Natural killer cell treated with Interleukin-12 subunit alpha and Interleukin-12 subunit beta and Interleukin-15 and Interleukin-18, amount 100 ng/mL, for 72 hours (primary cell): Measurements from ENCODE around the gene RTF1. TPM values are rescaled to one million over a fixed set of nuclear protein-coding genes. Genes with fewer than 3 reads are reported as not detected.

Experiments used
- ATAC-seq, 2 donors: fragments of 150-1000 bp; cut with Tn5 transposase in 1 of 2; sonication (Bioruptor Pico), chemical (Tn5 transposase) in 1 of 2; 2 replicates each; pipeline ENCODE4 v1.10.0; 2021
- DNase-seq: peaks from one replicate; pipeline ENCODE4 v3.0.0; 2022; ENCODE audit warnings: low spot score
- H3K27ac Mint-ChIP-seq, 2 donors: 1 replicate in 1 of 2; 2 replicates in 1 of 2; pipeline ENCODE4 v1.8.0; 2022; ENCODE audit warnings: mixed read lengths in 2 of 2, mild to moderate bottlenecking in 1 of 2, moderate library complexity in 1 of 2
- H3K27me3 Mint-ChIP-seq, 2 donors: 1 replicate in 1 of 2; 2 replicates in 1 of 2; pipeline ENCODE4 v1.8.0; 2022; ENCODE audit warnings: mixed read lengths in 2 of 2
- H3K36me3 Mint-ChIP-seq: one replicate; pipeline ENCODE4 v1.8.0; 2022; ENCODE audit warnings: mixed read lengths
- H3K4me1 Mint-ChIP-seq, 2 donors: 1 replicate in 1 of 2; 2 replicates in 1 of 2; pipeline ENCODE4 v1.8.0; 2022; ENCODE audit warnings: low read depth in 2 of 2, mixed read lengths in 2 of 2, mild to moderate bottlenecking in 1 of 2
- H3K4me3 Mint-ChIP-seq: one replicate; pipeline ENCODE4 v1.8.0; 2022; ENCODE audit warnings: mixed read lengths
- H3K9me3 Mint-ChIP-seq: 2 replicates; pipeline ENCODE4 v1.8.0; 2022; ENCODE audit warnings: mixed read lengths
- total RNA-seq, 2 donors: library from RNA; stranded (reverse); gene quantifications; one replicate each; pipeline ENCODE4 v1.2.3, GENCODE V29; 2022

RTF1 gene
- total RNA-seq, 2 donors from 2014 or later: 34.2 to 38.1 TPM

DNA sequence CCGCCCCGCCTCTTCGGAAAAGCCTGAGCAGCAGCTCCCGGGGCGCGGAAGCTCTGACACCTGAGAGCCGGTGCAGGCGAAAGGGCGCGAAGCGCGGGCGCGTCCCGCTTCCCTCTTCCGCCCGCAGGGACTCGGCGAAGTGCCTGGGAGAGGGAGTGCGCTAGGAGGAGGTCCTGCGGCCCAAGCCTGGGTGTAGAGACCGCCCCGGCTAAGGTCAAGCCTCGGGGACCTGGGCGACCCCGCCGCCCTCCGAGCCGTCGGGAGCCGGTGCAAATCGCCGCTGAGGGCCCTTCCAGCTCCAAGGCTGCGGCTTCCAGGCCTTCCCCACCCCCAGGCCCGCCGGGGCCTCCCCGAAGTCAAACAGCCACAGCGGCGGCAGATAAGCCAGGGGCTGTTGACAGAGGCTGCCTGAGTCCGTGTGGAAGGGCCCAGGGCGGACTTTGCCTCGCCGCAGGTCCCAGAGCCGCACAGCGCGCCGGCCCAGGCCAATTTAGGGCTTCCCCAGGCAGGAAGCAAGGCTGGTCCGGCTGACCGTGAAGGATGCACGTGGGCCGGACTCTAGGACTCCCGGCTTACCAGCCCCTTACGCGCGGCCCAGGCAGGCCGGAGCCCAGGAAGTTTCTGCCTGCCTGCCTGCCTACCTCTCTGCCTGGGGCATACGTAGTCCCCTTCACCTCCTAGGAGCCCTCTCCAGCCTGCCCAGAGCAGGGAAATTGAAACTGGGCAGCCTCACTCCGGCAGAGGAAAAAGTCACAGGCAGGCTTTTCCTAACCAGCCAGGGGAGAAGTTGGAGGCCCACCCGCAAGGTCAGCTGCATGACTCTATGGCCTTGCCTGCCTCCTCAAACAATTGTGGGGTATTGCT is 79.1 kb downstream of the RTF1 start:
- Mint-ChIP-seq H3K9me3 (no peaks in the 10 kb centered on the region), H3K36me3 (no peaks in the 10 kb centered on the region), H3K27me3 (peaks cover 43 to 45% of the 10 kb centered on the region in 2 donors), H3K27ac (no peak overlapping the region), H3K4me1 (peaks cover 14 to 16% of the 10 kb centered on the region in 2 donors), H3K4me3 (no peak overlapping the region)
- ATAC-seq (no peak), DNase-seq (no peak)

GRCh38 chr15:41498657-41499056 is 81.8 kb downstream of the RTF1 start:
- Mint-ChIP-seq H3K27ac (no peak overlapping the region), H3K9me3 (no peaks in the 10 kb centered on the region), H3K27me3 (peaks cover 23 to 34% of the 10 kb centered on the region in 2 donors), H3K36me3 (no peaks in the 10 kb centered on the region), H3K4me1 (peaks cover 0 to 11% of the 10 kb centered on the region in 2 donors), H3K4me3 (no peak overlapping the region)
- DNase-seq (peak; percentile 20), ATAC-seq (no peak)

DNA sequence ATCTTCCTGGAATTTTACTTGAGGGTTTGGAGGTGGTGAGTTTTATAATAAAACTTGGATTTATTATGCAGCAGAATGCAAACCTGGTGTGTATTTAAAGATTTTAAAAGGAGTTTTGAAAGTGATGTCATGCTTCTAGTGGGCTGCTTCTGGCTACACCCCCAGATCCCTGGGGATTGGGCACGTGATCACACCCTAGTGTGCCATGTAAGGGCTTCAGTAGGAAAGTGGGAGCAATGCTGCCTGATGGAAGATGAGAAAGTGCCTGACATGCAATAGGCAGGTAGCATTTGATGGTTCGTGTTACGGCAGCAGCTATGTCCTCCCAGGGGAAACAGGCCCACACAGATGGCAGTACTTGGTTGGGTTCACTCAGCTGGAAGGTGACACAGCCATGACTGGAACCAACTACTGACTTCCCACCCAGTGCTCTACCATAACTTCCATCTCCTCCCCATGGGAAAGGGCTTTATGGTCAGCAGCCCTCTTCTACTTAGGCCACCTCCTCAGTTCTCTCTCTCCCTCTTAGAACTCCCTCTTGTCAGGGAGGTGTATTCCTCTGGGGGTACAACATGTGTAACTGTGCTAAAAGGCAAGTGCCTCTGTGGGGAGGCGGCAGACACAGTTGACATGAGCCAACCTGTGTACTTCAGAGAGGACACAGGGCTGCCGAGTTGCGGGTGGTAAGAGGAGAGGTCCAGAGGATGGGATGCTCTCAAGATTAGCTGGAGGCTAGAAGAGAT is 82.4 kb downstream of the RTF1 start:
- H3K27ac Mint-ChIP-seq: no peak overlapping the region
- H3K9me3 Mint-ChIP-seq: no peaks in the 10 kb centered on the region
- no peak for ATAC-seq
- H3K27me3 Mint-ChIP-seq: peaks cover 23 to 34% of the 10 kb centered on the region in 2 donors
- no peak overlapping the region for H3K4me3 Mint-ChIP-seq
- peaks cover 0 to 11% of the 10 kb centered on the region in 2 donors for H3K4me1 Mint-ChIP-seq
- DNase-seq: peak; percentile 8
- H3K36me3 Mint-ChIP-seq: no peaks in the 10 kb centered on the region

- Mint-ChIP-seq H3K9me3 (no peaks in the 10 kb centered on the region), H3K27ac (no peak overlapping the region), H3K36me3 (no peaks in the 10 kb centered on the region), H3K4me3 (peak overlapping the region; percentile 62), H3K4me1 (peaks cover 0 to 11% of the 10 kb centered on the region in 2 donors), H3K27me3 (peaks cover 23 to 33% of the 10 kb centered on the region in 2 donors)
- peak in 1 of 2 donors; percentile 40 for ATAC-seq
- peak; percentile 26 for DNase-seq
Observed at GRCh38 chr15:41501191-41501917, 84.5 kb downstream of the RTF1 start.

GRCh38 chr15:41501931-41502794 is 85.3 kb downstream of the RTF1 start:
- Mint-ChIP-seq H3K4me3 (peak overlapping the region; percentile 52), H3K4me1 (peaks cover 0 to 11% of the 10 kb centered on the region in 2 donors), H3K27me3 (peaks cover 14 to 24% of the 10 kb centered on the region in 2 donors), H3K9me3 (no peaks in the 10 kb centered on the region), H3K27ac (no peak overlapping the region), H3K36me3 (no peaks in the 10 kb centered on the region)
- ATAC-seq (peak; percentile 54 to 60), DNase-seq (no peak)

GRCh38 chr15:41502795-41503668 is 86.1 kb downstream of the RTF1 start:
- peak overlapping the region; percentile 52 for H3K4me3 Mint-ChIP-seq

GRCh38 chr15:41503669-41504010 is 86.7 kb downstream of the RTF1 start:
- H3K4me3 Mint-ChIP-seq: peak overlapping the region; percentile 12
- H3K27me3 Mint-ChIP-seq: peaks cover 7 to 17% of the 10 kb centered on the region in 2 donors
- no peaks in the 10 kb centered on the region for H3K36me3 Mint-ChIP-seq
- ATAC-seq (no peak), DNase-seq (no peak)
- H3K4me1 Mint-ChIP-seq: peaks cover 0 to 11% of the 10 kb centered on the region in 2 donors
- no peaks in the 10 kb centered on the region for H3K9me3 Mint-ChIP-seq
- H3K27ac Mint-ChIP-seq: no peak overlapping the region

More at GRCh38 chr15:41502795-41503668, 86.1 kb downstream of the RTF1 start:
- H3K9me3 Mint-ChIP-seq: no peaks in the 10 kb centered on the region
- no peaks in the 10 kb centered on the region for H3K36me3 Mint-ChIP-seq
- no peak overlapping the region for H3K27ac Mint-ChIP-seq
- H3K27me3 Mint-ChIP-seq: peaks cover 12 to 21% of the 10 kb centered on the region in 2 donors
- no peak for DNase-seq
- ATAC-seq: peak; percentile 36 to 37
- peaks cover 0 to 11% of the 10 kb centered on the region in 2 donors for H3K4me1 Mint-ChIP-seq

DNA sequence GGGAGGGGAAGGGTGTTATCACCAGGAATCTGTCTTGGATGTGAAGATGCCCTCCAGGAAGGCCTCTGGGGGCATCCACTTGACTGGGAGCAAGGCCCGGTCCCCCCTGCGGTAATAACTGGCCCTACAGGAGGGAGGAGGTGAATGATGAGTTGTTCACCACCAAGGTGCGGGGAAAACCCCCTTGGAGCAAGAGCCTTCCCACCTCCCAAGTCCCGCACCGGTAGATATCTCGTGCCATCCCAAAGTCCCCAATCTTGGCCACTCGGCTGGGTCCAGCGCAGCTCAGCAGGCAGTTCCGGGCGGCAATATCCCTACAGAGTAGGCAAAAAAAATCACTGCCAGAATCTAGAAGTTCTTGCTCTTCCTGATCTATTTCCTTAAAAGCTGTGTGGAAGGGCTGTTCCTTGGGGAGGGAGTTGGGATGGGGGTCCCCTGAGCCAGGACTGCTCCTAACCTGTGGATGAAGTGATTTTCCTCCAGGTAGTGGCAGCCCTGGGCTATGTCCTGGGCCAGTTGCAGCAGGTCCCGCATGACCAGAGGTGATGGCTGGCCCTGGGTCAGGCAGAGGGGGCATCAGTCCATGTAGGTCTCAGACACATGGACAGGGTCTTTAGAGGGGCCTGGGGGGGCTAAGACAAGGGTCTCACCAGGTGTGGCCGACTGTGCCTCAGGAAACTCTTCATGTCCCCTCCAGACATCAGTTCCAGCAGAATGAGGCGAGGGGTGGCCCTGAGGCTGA is 88.0 kb downstream of the RTF1 start:
- H3K27ac Mint-ChIP-seq: no peak overlapping the region
- H3K27me3 Mint-ChIP-seq: peaks cover 0 to 7% of the 10 kb centered on the region in 2 donors
- ATAC-seq (no peak), DNase-seq (no peak)
- peaks cover 0 to 11% of the 10 kb centered on the region in 2 donors for H3K4me1 Mint-ChIP-seq
- no peaks in the 10 kb centered on the region for H3K9me3 Mint-ChIP-seq
- no peaks in the 10 kb centered on the region for H3K36me3 Mint-ChIP-seq
- no peak overlapping the region for H3K4me3 Mint-ChIP-seq

DNA sequence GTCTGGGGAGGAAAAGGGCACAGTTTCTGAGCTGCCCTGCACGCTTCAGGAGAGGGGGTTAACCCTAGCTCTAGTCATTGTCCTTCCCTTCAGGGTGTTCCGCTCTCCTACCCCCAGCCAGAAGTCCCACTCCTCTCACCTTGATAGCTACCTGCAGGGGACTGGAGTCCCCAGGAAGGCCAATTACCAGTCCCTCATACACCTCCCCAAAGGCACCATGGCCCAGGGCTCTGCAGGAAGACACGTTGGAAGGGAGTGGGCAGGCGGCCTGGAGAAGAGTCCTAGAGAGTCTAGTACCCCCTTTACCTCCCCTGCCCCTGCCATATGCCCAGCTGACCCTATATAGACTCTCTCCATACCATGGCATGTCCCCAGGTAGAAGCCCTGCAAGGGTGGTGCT is 88.9 kb downstream of the RTF1 start:
- Mint-ChIP-seq H3K9me3 (no peaks in the 10 kb centered on the region), H3K4me3 (no peak overlapping the region), H3K27me3 (peaks cover 0 to 7% of the 10 kb centered on the region in 2 donors), H3K27ac (no peak overlapping the region), H3K36me3 (no peaks in the 10 kb centered on the region), H3K4me1 (peaks cover 0 to 11% of the 10 kb centered on the region in 2 donors)
- ATAC-seq: no peak
- no peak for DNase-seq

DNA sequence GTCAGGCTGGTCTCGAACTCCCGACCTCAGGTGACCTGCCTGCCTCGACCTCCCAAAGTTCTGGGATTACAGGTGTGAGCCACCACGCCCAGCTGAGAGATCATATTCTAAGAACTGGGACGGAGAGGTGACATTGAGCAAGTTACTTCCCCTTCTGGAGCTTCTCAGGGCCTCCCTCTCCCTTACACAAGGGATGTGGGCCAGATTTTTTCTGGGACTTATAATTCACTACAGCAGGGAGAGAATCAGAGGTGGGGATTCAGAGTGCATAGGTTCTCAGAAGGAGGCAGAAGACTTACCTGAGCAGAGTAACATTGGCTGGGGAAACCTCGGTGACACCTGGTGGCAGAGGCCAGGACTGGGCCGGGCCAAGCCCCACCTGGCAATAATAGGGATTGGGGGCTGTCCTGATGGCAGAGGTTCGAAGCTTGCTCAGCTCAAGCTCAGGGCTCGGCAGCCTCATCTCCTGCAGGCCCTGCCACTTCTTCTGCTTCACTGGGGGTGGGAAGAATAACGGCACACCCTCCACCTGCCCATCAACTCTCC is 90.0 kb downstream of the RTF1 start:
- H3K27me3 Mint-ChIP-seq: peaks cover 0 to 3% of the 10 kb centered on the region in 2 donors
- DNase-seq: no peak
- no peak overlapping the region for H3K4me3 Mint-ChIP-seq
- H3K9me3 Mint-ChIP-seq: no peaks in the 10 kb centered on the region
- no peaks in the 10 kb centered on the region for H3K36me3 Mint-ChIP-seq
- ATAC-seq: no peak
- no peak overlapping the region for H3K27ac Mint-ChIP-seq
- H3K4me1 Mint-ChIP-seq: peaks cover 0 to 5% of the 10 kb centered on the region in 2 donors

GRCh38 chr15:41507820-41508290 is 91.0 kb downstream of the RTF1 start:
- no peaks in the 10 kb centered on the region for H3K36me3 Mint-ChIP-seq
- peaks cover 0 to 8% of the 10 kb centered on the region in 2 donors for H3K27me3 Mint-ChIP-seq
- no peak overlapping the region for H3K27ac Mint-ChIP-seq
- no peak for DNase-seq
- H3K4me3 Mint-ChIP-seq: no peak overlapping the region
- H3K4me1 Mint-ChIP-seq: peaks cover 2 to 8% of the 10 kb centered on the region in 2 donors
- ATAC-seq: no peak
- H3K9me3 Mint-ChIP-seq: no peaks in the 10 kb centered on the region
